ENCODE results near the gene ACAA1.
A peak's percentile ranks its signal among the peaks of the same experiment; 100 is the strongest.

ACAA1 gene

GRCh38 chr3:38118421-38119247, 18.3 kb downstream of the ACAA1 start:
- DNase-seq, result no peak

DNA sequence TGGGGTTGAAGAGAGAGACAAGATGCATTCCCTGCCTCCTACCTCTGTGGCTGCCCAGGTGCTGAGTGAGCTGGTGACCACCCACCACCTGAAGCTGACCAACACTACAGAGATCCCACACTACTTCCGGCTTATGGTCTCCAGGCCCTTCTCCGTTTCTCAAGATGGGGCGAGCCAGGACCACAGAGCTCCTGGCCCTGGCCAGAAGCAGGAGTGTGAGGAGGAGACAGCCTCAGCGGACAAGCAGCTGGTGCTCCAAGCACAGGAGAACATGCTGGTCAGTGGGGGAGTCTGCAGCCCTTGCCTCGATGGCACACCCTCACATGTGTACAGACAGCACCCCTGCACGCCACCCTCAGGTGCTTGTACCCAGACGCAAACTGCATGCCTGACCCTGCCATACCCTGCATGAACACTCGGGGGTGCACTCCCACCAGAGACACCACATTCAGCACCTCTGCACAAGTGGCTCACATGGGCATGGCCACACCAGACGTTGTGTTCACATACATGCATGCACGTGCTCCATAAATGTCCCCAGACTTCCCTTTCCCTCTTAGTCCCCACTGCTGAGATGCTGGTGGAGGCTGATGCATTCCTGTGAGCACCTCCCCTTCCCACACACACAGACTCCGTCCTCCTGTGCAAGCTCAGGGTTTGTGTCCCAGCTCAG, 19.0 kb downstream of the ACAA1 start:
- peak; percentile 17 to 57 for DNase-seq

DNA sequence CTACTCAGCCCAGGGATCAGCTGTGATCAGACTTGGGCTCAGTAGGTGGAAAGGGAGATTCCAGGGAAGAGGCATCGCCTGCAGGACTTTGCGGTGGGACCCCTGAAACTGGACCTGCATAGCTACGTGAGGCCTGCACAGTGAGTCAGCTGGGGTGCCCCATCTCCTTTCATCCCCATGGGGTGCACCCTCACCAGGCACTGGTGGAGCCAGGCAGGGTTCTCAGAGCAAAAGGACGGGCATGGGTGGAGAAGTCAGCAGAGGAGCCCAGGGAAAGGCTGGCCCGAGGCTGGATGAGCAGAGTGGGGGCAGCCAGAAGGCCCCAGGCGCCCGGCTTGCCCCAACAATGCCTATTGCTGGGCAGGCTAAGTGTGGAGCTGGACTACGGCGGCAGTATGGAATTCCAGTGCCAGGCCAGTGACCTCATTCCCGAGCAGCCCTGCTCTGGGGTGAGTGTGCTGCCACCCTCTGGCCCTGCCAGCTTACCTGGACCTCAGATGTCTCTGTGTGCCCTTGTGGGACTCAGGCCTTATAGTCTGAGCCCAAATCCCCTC, 19.7 kb downstream of the ACAA1 start:
- DNase-seq, result no peak

- no peak for DNase-seq
Measured at GRCh38 chr3:38116471-38117162, 20.3 kb downstream of the ACAA1 start.

DNA sequence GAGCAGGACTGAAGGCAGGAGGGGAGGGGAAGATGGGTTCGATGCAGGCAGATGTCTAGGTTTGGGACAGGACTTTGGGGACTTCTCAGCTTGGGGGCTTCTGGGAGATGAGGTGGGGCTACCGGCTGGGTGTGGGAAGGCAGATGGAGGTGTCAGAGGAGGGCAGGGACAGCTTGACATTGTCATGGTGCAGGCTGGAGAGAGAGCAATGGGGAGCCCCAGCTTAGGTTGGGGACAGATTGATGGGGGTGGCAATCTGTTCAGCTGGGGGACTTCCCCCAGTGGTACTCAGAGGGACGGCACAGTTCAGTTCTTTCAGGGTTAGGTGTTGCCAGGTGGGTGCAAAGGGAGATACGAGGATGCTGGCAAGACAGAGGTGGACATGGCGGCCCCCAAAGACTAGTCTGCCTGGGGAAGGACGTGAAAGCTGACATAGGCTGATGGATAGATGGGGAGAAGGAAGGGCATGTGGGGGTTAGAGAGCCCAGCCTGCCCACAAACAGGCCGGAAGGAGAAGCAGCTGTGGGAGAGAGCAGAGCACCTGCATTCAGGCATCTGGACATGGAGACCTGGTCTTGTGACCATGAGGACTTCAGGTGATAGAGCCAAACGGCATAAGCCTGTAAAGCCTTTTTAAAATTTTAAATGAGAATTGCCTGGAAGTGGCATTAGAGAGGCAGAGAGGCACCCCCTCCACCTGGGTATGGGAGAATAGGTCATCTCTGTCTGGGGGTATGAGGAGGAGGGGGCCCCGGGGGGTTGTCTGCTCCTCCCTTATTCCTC, 21.1 kb downstream of the ACAA1 start:
- no peak for DNase-seq

DNA sequence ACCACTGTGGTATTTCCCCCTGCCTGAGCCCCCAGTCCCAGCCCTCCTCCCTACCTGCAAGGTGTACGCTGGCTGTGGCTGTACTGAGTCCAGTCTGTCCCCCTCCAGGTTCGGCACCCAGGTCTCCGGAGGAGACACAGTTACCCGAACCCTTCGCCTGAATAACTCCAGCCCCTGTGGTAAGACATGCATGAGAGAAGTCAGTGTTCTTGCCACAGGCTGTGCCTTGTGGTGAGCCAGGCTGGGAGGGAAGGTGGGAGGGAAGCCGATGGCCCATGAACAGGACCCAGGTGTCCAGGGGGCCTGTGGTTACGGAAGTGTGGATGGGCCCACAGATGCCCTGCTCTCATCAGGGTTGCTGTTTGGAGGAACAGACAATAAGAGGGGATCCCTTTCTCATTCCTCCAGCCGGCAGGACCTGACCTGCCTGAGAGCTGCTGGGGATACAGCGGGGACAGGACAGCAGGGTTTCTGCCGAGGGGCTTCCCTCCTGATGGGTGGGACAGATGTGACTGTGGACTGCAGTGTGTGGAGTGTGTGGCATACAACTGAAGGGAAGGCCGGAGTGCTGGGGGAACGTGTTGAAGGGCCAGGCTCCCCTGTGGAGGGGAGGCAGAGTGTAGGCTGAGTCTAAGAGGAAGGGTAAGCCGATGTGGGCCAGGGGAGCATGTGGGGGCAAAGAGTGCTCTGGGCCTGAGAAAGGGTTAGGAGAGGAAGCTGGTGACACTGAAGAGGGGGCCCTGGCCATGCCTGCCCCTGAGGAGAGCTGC, 21.9 kb downstream of the ACAA1 start:
- DNase-seq, result no peak

DNA sequence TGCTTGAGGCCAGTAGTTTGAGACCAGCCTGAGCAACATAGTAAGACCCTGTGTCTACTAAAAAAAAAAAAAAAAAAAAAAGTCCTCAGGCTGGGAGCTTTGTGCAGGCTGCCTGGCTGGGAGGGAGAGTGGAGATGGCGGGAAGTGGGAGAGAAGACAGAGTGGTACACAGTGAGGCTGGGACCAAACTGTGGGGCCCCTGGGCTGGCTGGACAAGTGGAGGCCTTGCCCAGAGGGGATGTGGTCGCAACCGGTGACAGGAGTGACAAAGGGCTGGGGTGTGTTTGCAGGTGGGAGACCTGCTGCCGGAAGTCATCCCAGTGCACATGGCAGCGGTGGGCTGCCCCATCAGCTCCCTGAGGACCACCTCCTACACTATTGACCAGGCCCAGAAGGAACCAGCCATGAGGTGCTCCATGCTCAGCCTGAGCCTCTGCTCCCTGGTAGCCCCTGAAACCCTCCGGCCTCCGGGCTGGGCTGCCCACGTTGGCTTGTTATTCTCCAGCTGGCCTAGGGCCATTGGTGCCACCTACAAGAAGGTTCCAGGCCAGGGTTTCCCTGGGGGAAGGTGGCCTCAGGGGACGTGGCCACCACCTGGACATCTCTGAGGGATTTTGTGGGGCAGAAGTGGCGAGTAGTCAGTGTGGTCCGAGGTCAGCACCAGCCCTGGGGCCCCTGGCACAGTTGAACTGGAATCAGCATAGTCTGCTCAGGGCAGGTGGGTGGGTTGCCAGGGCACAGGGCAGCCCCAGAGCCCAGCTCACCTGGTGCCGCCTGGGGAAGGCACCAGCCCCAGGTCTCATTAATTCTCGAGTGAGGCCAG, 22.7 kb downstream of the ACAA1 start:
- DNase-seq, result no peak

DNA sequence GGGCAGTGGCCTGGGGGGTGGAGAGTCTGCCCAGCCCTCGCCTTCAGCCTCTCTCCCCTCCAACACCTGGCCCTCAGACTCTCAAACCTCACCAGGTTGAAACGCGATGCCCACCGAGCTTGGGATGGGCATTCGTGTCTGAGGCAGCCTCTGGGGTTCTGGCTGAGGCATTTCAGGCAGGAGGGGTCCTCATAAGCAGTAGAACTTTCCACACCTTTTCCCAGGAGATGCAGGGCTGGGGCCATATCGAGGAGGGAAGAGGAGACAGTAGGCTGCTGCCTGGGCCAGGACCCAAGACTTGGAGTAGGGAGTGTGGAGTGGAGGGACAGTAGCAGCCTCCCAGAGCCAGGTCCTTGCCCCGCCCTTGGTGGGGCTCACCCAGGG, 24.6 kb downstream of the ACAA1 start:
- DNase-seq, result no peak

GRCh38 chr3:38111696-38112377, 25.1 kb downstream of the ACAA1 start:
- DNase-seq, result no peak

GRCh38 chr3:38111201-38111600, 25.7 kb downstream of the ACAA1 start:
- DNase-seq, result no peak

GRCh38 chr3:38110314-38111050, 26.4 kb downstream of the ACAA1 start:
- DNase-seq, result no peak

DNA sequence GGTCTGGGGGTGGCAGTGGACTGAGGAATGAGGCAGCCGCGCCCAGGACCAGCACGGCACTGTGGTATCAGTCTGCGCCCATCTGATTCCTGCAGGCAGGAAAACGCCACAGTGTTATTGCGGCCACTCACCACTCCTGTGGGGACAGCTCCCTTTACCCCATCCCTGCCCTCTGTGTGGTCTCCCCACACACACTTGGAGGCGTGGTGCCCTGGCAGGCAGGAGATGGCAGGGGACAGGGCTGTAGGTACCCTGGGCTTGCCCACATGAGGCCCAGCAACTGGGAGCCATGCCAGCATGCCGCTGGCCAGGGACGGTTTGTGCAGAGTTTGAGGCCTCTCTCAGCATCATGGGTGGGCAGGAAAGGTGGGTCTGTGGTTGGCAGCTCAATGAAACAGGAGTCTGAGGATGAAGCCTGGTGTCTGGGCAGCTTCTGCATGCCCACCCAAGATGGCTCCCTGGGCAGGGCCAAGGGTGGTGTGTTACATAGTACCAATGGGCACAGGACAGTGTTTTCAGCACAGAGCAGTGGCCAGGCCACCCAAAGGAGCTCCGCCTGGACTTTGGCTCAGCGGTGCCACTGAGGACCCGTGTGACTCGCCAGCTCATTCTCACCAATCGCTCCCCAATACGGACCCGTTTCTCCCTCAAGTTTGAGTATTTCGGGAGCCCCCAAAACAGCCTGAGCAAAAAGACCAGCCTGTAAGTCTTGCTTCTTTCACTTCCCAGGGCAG, 27.2 kb downstream of the ACAA1 start:
- no peak for DNase-seq

DNA sequence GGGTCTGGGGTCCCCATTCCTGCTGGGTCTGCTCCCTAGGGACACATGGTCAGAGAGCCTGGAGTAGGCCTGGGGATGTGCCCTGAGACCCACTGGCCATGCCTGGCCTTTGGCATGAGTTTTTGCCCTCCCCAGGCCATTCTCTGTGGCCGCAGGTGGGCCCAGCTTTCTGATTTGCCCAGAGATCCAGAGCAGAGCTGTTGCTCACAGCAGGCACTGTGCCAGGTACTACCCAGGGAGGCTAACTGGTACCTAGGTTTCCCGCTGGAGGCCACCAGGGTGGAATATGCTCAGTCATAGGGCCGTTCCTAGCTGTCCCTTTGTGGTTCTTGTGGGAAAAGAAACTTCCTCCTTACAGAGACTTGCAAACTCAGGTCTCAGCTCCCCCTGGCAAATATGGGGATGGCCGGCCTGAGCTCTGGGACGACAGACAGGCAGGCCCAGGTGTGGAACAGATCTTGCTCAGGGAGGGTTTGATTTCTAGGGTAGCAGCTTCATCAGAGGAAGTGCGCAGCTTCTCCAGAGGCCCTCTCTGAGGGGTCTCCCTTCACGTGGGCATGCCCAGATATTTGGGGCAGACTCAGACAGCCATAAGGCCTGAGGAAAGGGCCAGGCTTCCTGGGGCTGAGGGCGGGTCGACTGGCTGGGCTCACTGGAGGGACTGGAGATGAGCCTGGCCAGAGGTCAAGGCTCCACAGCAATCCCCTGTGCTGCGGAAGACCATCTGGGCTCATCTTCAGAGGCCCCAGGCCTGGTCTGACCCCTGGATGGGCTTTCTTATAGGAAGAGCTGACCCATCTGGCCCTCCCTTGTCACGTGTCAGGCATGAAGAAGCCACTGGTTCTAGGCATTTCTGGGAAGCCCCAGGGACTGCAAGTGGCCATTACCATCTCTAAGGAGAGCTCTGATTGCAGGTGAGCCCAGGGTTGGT, 28.0 kb downstream of the ACAA1 start:
- DNase-seq, result no peak

DNA sequence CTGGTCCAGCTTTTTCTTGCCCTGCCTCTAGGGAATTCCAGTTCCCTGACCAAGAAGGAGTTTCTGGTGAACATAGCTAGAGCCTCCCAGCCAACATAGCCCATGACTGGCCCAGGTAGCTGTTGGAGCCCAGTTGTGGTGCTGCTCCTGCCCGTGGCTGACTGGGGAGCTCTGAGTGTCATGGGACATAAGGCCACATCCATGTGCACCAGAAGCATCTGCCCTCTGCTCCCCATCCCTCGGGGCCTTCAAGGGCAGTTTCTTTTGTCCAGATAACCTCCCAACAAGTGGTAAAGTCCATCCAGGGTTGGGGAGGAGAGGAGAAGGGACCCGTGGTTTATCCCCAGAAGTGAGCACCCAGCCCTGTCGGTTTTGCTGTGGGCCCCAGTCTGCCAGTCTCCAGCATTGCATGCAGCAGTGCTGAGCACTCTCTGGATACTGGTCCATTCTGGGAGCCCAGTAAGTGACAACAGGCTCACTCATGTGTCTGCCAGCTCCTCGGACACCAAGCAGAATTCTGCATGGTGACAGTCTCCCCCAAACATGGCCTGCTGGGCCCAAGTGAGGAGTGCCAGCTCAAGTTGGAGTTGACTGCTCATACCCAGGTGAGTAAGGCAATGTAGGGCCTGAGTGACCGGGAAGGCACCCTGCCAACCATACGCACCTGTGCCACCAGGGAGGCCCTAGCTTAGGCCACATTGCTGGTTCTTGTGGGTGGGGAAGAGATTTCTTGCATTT, 28.8 kb downstream of the ACAA1 start:
- no peak for DNase-seq

DNA sequence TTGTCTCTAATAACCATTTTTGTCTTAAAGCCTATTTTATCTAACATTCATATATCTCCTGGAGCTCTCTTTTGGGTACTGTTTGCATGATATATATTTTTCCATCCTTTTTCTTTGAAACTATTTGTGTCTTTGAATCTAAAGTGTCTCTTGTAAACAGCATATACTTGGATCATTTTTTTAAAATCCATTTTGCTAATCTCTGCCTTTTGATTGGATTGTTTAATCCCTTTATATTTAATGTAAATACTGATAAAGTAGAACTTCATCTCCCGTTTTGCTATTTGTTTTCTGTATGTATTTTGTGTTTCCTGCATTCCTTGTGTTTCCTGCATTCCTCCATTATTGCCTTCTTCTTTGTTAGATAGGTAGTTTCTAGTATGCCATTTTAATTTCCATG, 31.4 kb downstream of the ACAA1 start:
- DNase-seq, result no peak

GRCh38 chr3:38102444-38102814, 34.5 kb downstream of the ACAA1 start:
- DNase-seq, result no peak

GRCh38 chr3:38101811-38102443, 35.0 kb downstream of the ACAA1 start:
- DNase-seq, result no peak

Measured in NCI-H2081 (cell line).